HepG2 (cell line): Measurements from ENCODE around the gene DIAPH1. TPM values are rescaled to one million over a fixed set of nuclear protein-coding genes. Genes with fewer than 3 reads are reported as not detected.

Experiments used
- MXD1 ChIP-seq: sonication (generic); formaldehyde crosslinking; IDR thresholded peaks from 2 replicates; pipeline ENCODE4 v1.4.0; 2020; ENCODE audit warnings: mild to moderate bottlenecking, missing genetic modification reagents
- ZNF281 ChIP-seq: sonication (generic); formaldehyde crosslinking; IDR thresholded peaks from 2 replicates; pipeline ENCODE4 v1.4.0; 2020; ENCODE audit warnings: missing genetic modification reagents, borderline replicate concordance
- ZNF317 ChIP-seq: sonication (generic); formaldehyde crosslinking; IDR thresholded peaks from 2 replicates; pipeline ENCODE4 v1.5.0; 2020; ENCODE audit warnings: mild to moderate bottlenecking, missing genetic modification reagents
- ZNF335 ChIP-seq: sonication (generic); formaldehyde crosslinking; IDR thresholded peaks from 2 replicates; pipeline ENCODE4 v1.4.0; 2020; ENCODE audit warnings: missing genetic modification reagents
- polyA plus RNA-seq, 8 experiments: library from polyadenylated mRNA; depleted of rRNA in 3 of 8; stranded (reverse) in 7 of 8; unstranded in 1 of 8; fragments of >200 nt; fragmentation: Illumina TruSeq in 4 of 8; extraction: Trizol in 4 of 8; gene quantifications; 2 replicates each; pipeline versions ENCODE4 v1.2.1 to v1.2.3, GENCODE V29; 2011 to 2016; ENCODE audit warnings: low read depth in 4 of 8, missing spikeins in 1 of 8, mixed read lengths in 1 of 8; ENCODE audit not compliant: insufficient read depth in 1 of 8
- total RNA-seq, 5 experiments: library from RNA; depleted of rRNA; stranded (reverse); fragments of >200 nt; fragmentation: Illumina TruSeq; extraction: Trizol; gene quantifications; 2 replicates each; pipeline ENCODE4 v1.2.3, GENCODE V29; 2016; ENCODE audit warnings: low read depth in 1 of 5
- TF ChIP-seq, protein P1 (sequence below): sonication (generic); formaldehyde crosslinking; IDR thresholded peaks from 2 replicates; pipeline ENCODE4 v1.5.0; 2020; ENCODE audit warnings: missing genetic modification reagents
- TF ChIP-seq, protein P2 (sequence below): sonication (generic); formaldehyde crosslinking; IDR thresholded peaks from 2 replicates; pipeline ENCODE4 v1.5.0; 2020; ENCODE audit warnings: missing genetic modification reagents, mild to moderate bottlenecking, borderline replicate concordance
- TF ChIP-seq, protein P3 (sequence below): sonication (generic); formaldehyde crosslinking; IDR thresholded peaks from one replicate; pipeline ENCODE4 v1.5.1; 2020; ENCODE audit warnings: mild to moderate bottlenecking, missing genetic modification reagents; ENCODE audit errors: not compliant biosample characterization

DIAPH1 gene
- total and polyA plus RNA-seq, 2 of the 13 experiments (the other 11 are each of a cell fraction or from before 2014, with no cell fraction given) = 25.1 to 33.9 TPM

- TF ChIP-seq MXD1 (CRISPR knock-in tag) (0 out of 2 replicates have a peak, but pooled peaks have one; percentile 7), ZNF317 (no peak), ZNF281 (CRISPR knock-in tag) (peak; percentile 85), ZNF335 (CRISPR knock-in tag) (0 out of 2 replicates have a peak, but pooled peaks have one; percentile 21)
- TF ChIP-seq, protein P1, sequence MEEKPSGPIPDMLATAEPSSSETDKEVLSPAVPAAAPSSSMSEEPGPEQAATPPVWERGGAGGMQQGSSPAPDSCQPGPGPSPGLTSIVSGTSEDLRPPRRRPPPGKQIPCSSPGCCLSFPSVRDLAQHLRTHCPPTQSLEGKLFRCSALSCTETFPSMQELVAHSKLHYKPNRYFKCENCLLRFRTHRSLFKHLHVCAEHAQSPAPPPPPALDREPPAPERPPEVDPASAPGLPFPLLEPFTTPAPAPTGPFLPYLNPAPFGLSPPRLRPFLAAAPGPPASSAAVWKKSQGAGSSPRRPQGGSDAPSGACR (CRISPR knock-in tag) = no peak
- TF ChIP-seq, protein P2, sequence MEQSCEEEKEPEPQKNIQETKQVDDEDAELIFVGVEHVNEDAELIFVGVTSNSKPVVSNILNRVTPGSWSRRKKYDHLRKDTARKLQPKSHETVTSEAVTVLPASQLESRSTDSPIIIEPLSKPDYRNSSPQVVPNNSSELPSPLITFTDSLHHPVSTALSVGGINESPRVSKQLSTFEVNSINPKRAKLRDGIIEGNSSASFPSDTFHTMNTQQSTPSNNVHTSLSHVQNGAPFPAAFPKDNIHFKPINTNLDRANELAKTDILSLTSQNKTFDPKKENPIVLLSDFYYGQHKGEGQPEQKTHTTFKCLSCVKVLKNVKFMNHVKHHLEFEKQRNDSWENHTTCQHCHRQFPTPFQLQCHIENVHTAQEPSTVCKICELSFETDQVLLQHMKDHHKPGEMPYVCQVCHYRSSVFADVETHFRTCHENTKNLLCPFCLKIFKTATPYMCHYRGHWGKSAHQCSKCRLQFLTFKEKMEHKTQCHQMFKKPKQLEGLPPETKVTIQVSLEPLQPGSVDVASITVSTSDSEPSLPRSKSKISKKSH (CRISPR knock-in tag) = no peak; the same call in none of the 2 replicates
- TF ChIP-seq, protein P3, sequence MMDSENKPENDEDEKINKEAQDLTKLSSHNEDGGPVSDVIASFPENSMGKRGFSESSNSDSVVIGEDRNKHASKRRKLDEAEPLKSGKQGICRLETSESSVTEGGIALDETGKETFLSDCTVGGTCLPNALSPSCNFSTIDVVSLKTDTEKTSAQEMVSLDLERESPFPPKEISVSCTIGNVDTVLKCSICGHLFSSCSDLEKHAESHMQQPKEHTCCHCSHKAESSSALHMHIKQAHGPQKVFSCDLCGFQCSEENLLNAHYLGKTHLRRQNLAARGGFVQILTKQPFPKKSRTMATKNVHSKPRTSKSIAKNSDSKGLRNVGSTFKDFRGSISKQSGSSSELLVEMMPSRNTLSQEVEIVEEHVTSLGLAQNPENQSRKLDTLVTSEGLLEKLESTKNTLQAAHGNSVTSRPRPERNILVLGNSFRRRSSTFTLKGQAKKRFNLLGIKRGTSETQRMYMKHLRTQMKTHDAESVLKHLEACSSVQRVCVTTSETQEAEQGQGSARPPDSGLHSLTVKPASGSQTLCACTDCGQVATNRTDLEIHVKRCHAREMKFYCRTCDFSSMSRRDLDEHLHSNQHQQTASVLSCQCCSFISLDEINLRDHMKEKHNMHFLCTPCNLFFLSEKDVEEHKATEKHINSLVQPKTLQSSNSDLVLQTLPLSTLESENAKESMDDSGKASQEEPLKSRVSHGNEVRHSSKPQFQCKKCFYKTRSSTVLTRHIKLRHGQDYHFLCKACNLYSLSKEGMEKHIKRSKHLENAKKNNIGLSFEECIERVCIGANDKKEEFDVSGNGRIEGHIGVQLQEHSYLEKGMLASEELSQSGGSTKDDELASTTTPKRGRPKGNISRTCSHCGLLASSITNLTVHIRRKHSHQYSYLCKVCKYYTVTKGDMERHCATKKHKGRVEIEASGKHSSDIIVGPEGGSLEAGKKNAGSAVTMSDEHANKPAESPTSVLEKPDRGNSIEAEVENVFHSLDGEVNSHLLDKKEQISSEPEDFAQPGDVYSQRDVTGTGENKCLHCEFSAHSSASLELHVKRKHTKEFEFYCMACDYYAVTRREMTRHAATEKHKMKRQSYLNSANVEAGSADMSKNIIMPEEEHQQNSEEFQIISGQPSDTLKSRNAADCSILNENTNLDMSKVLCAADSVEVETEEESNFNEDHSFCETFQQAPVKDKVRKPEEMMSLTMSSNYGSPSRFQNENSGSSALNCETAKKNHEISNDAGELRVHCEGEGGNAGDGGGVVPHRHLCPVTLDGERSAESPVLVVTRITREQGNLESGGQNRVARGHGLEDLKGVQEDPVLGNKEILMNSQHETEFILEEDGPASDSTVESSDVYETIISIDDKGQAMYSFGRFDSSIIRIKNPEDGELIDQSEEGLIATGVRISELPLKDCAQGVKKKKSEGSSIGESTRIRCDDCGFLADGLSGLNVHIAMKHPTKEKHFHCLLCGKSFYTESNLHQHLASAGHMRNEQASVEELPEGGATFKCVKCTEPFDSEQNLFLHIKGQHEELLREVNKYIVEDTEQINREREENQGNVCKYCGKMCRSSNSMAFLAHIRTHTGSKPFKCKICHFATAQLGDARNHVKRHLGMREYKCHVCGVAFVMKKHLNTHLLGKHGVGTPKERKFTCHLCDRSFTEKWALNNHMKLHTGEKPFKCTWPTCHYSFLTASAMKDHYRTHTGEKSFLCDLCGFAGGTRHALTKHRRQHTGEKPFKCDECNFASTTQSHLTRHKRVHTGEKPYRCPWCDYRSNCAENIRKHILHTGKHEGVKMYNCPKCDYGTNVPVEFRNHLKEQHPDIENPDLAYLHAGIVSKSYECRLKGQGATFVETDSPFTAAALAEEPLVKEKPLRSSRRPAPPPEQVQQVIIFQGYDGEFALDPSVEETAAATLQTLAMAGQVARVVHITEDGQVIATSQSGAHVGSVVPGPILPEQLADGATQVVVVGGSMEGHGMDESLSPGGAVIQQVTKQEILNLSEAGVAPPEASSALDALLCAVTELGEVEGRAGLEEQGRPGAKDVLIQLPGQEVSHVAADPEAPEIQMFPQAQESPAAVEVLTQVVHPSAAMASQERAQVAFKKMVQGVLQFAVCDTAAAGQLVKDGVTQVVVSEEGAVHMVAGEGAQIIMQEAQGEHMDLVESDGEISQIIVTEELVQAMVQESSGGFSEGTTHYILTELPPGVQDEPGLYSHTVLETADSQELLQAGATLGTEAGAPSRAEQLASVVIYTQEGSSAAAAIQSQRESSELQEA (CRISPR knock-in tag) = peak; percentile 4
Measured at GRCh38 chr5:141637123-141637766, 18.4 kb upstream of the DIAPH1 start (continued).
